Activated naive CD4-positive, alpha-beta T cell treated with anti-CD3 and anti-CD28 coated beads for 36 hours (primary cell): Measurements from ENCODE around the gene KRTAP5-9. TPM values are rescaled to one million over a fixed set of nuclear protein-coding genes. Genes with fewer than 3 reads are reported as not detected.
"Not testable (repeated sequence)": the region's sequence is repeated elsewhere in the genome, so short reads cannot be mapped to it uniquely, and the experiment has no call there.

Source experiments
- CTCF ChIA-PET: fragments of 350-600 bp; sonication (Branson Sonifier 250); formaldehyde crosslinking; loops from one replicate; lab custom pipeline; 2021; ENCODE audit warnings: antibody characterized with exemption; lab: Charles Lee
- DNase-seq: peaks from one replicate; pipeline ENCODE4 v3.0.0-alpha.2; 2020
- H3K27ac Mint-ChIP-seq: one replicate; pipeline ENCODE4 v1.8.0; 2021; ENCODE audit warnings: mild to moderate bottlenecking, mixed read lengths
- H3K27me3 Mint-ChIP-seq: one replicate; pipeline ENCODE4 v1.8.0; 2021; ENCODE audit warnings: low read depth, mixed read lengths
- H3K36me3 Mint-ChIP-seq: one replicate; pipeline ENCODE4 v1.8.0; 2021; ENCODE audit warnings: low read depth, mixed read lengths
- H3K4me1 Mint-ChIP-seq: one replicate; pipeline ENCODE4 v1.8.0; 2021; ENCODE audit warnings: low read depth, mixed read lengths
- H3K4me3 Mint-ChIP-seq: one replicate; pipeline ENCODE4 v1.8.0; 2021; ENCODE audit warnings: mild to moderate bottlenecking, moderate library complexity, mixed read lengths
- H3K9me3 Mint-ChIP-seq: one replicate; pipeline ENCODE4 v1.8.0; 2021; ENCODE audit warnings: mixed read lengths
- intact Hi-C: fragments of 100-400 bp; cut with micrococcal nuclease; formaldehyde crosslinking; loops from one replicate; pipeline ENCODE4 v1.15.1; 2023
- total RNA-seq, 2 experiments: library from RNA; stranded (reverse); gene quantifications; one replicate each; pipeline ENCODE4 v1.2.3, GENCODE V29; 2021

The KRTAP5-9 gene
- total RNA-seq, 2 experiments from 2014 or later, result not detected

- intact Hi-C loops, result no loop called here
- Mint-ChIP-seq H3K4me3 (no peak overlapping the region), H3K27ac (no peak overlapping the region), H3K36me3 (no peaks in the 10 kb centered on the region), H3K27me3 (peaks cover 7% of the 10 kb centered on the region), H3K9me3 (no peaks in the 10 kb centered on the region), H3K4me1 (peaks cover 3% of the 10 kb centered on the region)
- CTCF ChIA-PET, result no interaction called here
- DNase-seq, result no peak
Observed at GRCh38 chr11:71551711-71552110, 3.5 kb downstream of the KRTAP5-9 start.

- CTCF ChIA-PET, result no interaction called here
- no peak overlapping the region for H3K4me3 Mint-ChIP-seq
- H3K9me3 Mint-ChIP-seq, result no peaks in the 10 kb centered on the region
- no peak for DNase-seq
- peaks cover 2% of the 10 kb centered on the region for H3K27me3 Mint-ChIP-seq
- H3K36me3 Mint-ChIP-seq, result no peaks in the 10 kb centered on the region
- intact Hi-C loops, result no loop called here
- peaks cover 3% of the 10 kb centered on the region for H3K4me1 Mint-ChIP-seq
- H3K27ac Mint-ChIP-seq, result no peak overlapping the region
Observed at GRCh38 chr11:71554996-71555395, 6.8 kb downstream of the KRTAP5-9 start.

- DNase-seq, result no peak
- intact Hi-C loops, result no loop called here
- Mint-ChIP-seq H3K27me3 (peaks cover 2% of the 10 kb centered on the region), H3K4me3 (no peak overlapping the region), H3K36me3 (no peaks in the 10 kb centered on the region), H3K4me1 (peaks cover 3% of the 10 kb centered on the region), H3K9me3 (no peaks in the 10 kb centered on the region), H3K27ac (no peak overlapping the region)
- CTCF ChIA-PET, result no interaction called here
Observed at GRCh38 chr11:71555508-71555907, 7.3 kb downstream of the KRTAP5-9 start.

- Mint-ChIP-seq H3K27ac (no peak overlapping the region), H3K27me3 (peaks cover 4% of the 10 kb centered on the region), H3K36me3 (no peaks in the 10 kb centered on the region), H3K9me3 (no peaks in the 10 kb centered on the region), H3K4me3 (no peak overlapping the region), H3K4me1 (peaks cover 3% of the 10 kb centered on the region)
- CTCF ChIA-PET, result no interaction called here
- no peak for DNase-seq
- intact Hi-C loops, result no loop called here
Observed at GRCh38 chr11:71556018-71556417, 7.8 kb downstream of the KRTAP5-9 start.

GRCh38 chr11:71557257-71557656 is 9.0 kb downstream of the KRTAP5-9 start:
- CTCF ChIA-PET, result no interaction called here
- H3K27me3 Mint-ChIP-seq, result peaks cover 4% of the 10 kb centered on the region
- no peak for DNase-seq
- H3K4me1 Mint-ChIP-seq, result no peaks in the 10 kb centered on the region
- H3K27ac Mint-ChIP-seq, result no peak overlapping the region
- no peaks in the 10 kb centered on the region for H3K9me3 Mint-ChIP-seq
- intact Hi-C loops, result no loop called here
- H3K36me3 Mint-ChIP-seq, result no peaks in the 10 kb centered on the region
- H3K4me3 Mint-ChIP-seq, result no peak overlapping the region

GRCh38 chr11:71558996-71559395 is 10.8 kb downstream of the KRTAP5-9 start:
- CTCF ChIA-PET, result no interaction called here
- H3K4me1 Mint-ChIP-seq, result no peaks in the 10 kb centered on the region
- intact Hi-C loops, result no loop called here
- DNase-seq, result no peak
- no peak overlapping the region for H3K4me3 Mint-ChIP-seq
- H3K36me3 Mint-ChIP-seq, result no peaks in the 10 kb centered on the region
- no peaks in the 10 kb centered on the region for H3K9me3 Mint-ChIP-seq
- no peak overlapping the region for H3K27ac Mint-ChIP-seq
- peaks cover 14% of the 10 kb centered on the region for H3K27me3 Mint-ChIP-seq

- DNase-seq, result no peak
- Mint-ChIP-seq H3K4me1 (no peaks in the 10 kb centered on the region), H3K9me3 (no peaks in the 10 kb centered on the region), H3K27me3 (peaks cover 25% of the 10 kb centered on the region), H3K27ac (no peak overlapping the region), H3K36me3 (no peaks in the 10 kb centered on the region), H3K4me3 (no peak overlapping the region)
- intact Hi-C loops, result loop anchor here (5.0 kb wide), 1 partner anchor 110 kb away; the partner anchor contains the start of gene NADSYN1
- CTCF ChIA-PET, result no interaction called here
Observed at GRCh38 chr11:71562120-71562519, 13.9 kb downstream of the KRTAP5-9 start.

GRCh38 chr11:71563406-71563805 is 15.2 kb downstream of the KRTAP5-9 start:
- H3K4me1 Mint-ChIP-seq, result no peaks in the 10 kb centered on the region
- no peak overlapping the region for H3K27ac Mint-ChIP-seq
- H3K9me3 Mint-ChIP-seq, result no peaks in the 10 kb centered on the region
- DNase-seq, result peak; percentile 55
- intact Hi-C loops, result loop anchor here (5.0 kb wide), 1 partner anchor 111 kb away; the partner anchor contains the start of gene NADSYN1
- H3K27me3 Mint-ChIP-seq, result peaks cover 23% of the 10 kb centered on the region
- H3K4me3 Mint-ChIP-seq, result no peak overlapping the region
- H3K36me3 Mint-ChIP-seq, result no peaks in the 10 kb centered on the region
- CTCF ChIA-PET, result interaction anchor here (0.5 to 0.7 kb wide), 2 partner anchors 462 to 900 kb away, joined by 3 read pairs; no protein-coding TSS in a partner anchor

GRCh38 chr11:71564430-71564829 is 16.2 kb downstream of the KRTAP5-9 start:
- Mint-ChIP-seq H3K4me1 (no peaks in the 10 kb centered on the region), H3K4me3 (no peak overlapping the region), H3K27ac (no peak overlapping the region), H3K36me3 (no peaks in the 10 kb centered on the region), H3K27me3 (peaks cover 23% of the 10 kb centered on the region), H3K9me3 (no peaks in the 10 kb centered on the region)
- CTCF ChIA-PET, result no interaction called here
- intact Hi-C loops, result loop anchor here (5.0 kb wide), 1 partner anchor 112 kb away; the partner anchor contains the start of gene NADSYN1
- DNase-seq, result no peak

- CTCF ChIA-PET, result interaction anchor here (0.6 kb wide), 1 partner anchor 125 kb away, joined by 3 read pairs; no protein-coding TSS in a partner anchor
Observed at GRCh38 chr11:71565263-71565662, 17.0 kb downstream of the KRTAP5-9 start, which contains the start of gene KRTAP5-10. KRTAP5-10 (plus strand) TSS chr11:71565563; CDS start chr11:71565588, 25 bp downstream.

GRCh38 chr11:71566081-71566620 is 17.9 kb downstream of the KRTAP5-9 start:
- CTCF ChIA-PET, result no interaction called here
- Mint-ChIP-seq H3K4me1 (no peaks in the 10 kb centered on the region), H3K4me3 (no peak overlapping the region), H3K36me3 (no peaks in the 10 kb centered on the region), H3K27me3 (peaks cover 24% of the 10 kb centered on the region), H3K27ac (no peak overlapping the region), H3K9me3 (no peaks in the 10 kb centered on the region)
- DNase-seq, result no peak
- intact Hi-C loops, result no loop called here

More at GRCh38 chr11:71565263-71565662, 17.0 kb downstream of the KRTAP5-9 start, which contains the start of gene KRTAP5-10:
- DNase-seq, result no peak
- peaks cover 23% of the 10 kb centered on the region for H3K27me3 Mint-ChIP-seq
- H3K27ac Mint-ChIP-seq, result no peak within 1 kb of the TSS
- no peaks in the 10 kb centered on the region for H3K9me3 Mint-ChIP-seq
- intact Hi-C loops, result no loop called here
- H3K4me3 Mint-ChIP-seq, result no peak within 1 kb of the TSS
- H3K36me3 Mint-ChIP-seq, result no peaks in the 10 kb centered on the region
- H3K4me1 Mint-ChIP-seq, result no peaks in the 10 kb centered on the region

GRCh38 chr11:71566626-71567599 is 18.7 kb downstream of the KRTAP5-9 start:
- DNase-seq, H3K36me3 Mint-ChIP-seq, H3K9me3 Mint-ChIP-seq, H3K27ac Mint-ChIP-seq, H3K4me3 Mint-ChIP-seq, H3K4me1 Mint-ChIP-seq, intact Hi-C loops, CTCF ChIA-PET: not testable (repeated sequence)
- peaks cover 24% of the 10 kb centered on the region for H3K27me3 Mint-ChIP-seq
